ENCODE measurements around the gene SLC10A7. TPM values are rescaled to one million over a fixed set of nuclear protein-coding genes. Genes with fewer than 3 reads are reported as not detected.

The SLC10A7 gene
- total RNA-seq, 1 donor from 2014 or later = 10.7 TPM

DNA sequence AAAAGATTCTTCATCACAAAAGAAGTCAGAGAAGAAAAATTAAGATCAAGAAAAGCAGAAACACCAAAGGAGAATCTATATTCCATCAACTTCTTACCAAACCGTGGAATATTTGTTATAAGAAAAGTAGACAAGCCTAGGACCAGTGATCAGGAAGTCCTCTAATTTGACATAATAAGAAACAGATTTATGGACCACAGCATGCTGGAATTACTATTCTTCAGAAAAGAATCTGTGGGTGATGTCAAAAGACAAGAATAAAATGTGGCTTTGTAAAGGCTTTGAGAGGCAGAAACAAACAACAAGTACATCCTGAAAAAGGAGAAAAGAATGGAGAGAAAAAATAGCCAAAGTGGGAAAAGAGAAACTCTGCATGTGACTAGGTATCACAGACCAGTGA lies 123.3 kb downstream of the SLC10A7 start:
- H3K27ac Mint-ChIP-seq (ENCODE audit: unreplicated experiment) = no peak overlapping the region
- no peak overlapping the region for H3K4me3 Mint-ChIP-seq
- peaks cover 6% of the 10 kb centered on the region for H3K4me1 Mint-ChIP-seq
- no peak for TF ChIP-seq CTCF (conservative IDR thresholded peaks at IDR 0.05)
- H3K36me3 Mint-ChIP-seq (ENCODE audit: low read depth) = no peaks in the 10 kb centered on the region
- H3K9me3 Mint-ChIP-seq = no peaks in the 10 kb centered on the region
- no peaks in the 10 kb centered on the region for H3K27me3 Mint-ChIP-seq (ENCODE audit: low read depth)
- DNase-seq (ENCODE audit: low read depth, low spot score) = no peak

DNA sequence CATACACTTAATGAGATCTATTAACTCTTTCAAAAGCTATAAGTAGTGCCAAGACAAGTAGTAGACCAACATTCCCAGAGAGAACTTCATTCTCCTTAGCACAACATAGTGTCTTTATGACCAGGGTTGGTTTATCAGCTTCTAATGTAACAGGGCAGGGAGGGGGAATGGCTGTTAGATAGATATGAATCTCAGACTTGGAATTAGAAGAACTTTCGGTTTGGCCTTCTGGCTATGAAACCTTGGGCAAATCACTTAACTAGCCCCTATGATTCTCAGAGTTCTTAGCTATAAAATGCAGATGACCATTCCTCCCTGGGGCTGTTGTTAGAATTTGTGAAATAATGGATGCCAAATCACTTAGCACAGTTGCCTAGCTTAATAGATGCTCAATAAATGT lies 132.2 kb downstream of the SLC10A7 start:
- no peaks in the 10 kb centered on the region for H3K27me3 Mint-ChIP-seq (ENCODE audit: low read depth)
- H3K4me1 Mint-ChIP-seq = peaks cover 4% of the 10 kb centered on the region
- no peak overlapping the region for H3K27ac Mint-ChIP-seq (ENCODE audit: unreplicated experiment)
- DNase-seq (ENCODE audit: low read depth, low spot score) = no peak
- no peak overlapping the region for H3K4me3 Mint-ChIP-seq
- peaks cover 4% of the 10 kb centered on the region for H3K9me3 Mint-ChIP-seq
- H3K36me3 Mint-ChIP-seq (ENCODE audit: low read depth) = no peaks in the 10 kb centered on the region
- no peak for TF ChIP-seq CTCF (conservative IDR thresholded peaks at IDR 0.05)

DNA sequence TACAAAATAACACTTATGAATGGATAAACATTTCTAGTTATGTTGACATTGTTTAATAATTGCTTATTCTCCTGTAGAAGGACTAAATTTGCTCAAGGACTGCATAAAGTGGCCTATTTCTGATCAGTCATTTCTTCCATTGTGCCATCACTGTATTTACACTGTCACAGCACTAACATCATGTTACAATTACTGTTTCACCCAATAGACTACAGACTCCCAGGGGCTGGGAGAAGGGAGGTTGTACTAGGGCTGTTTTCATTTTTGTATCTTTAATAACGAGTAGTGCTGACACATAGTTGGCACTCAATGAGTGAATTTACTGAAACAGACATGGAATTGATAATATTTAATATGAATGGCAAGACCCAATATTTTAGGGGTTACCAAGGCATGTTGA lies 139.5 kb downstream of the SLC10A7 start:
- H3K27ac Mint-ChIP-seq (ENCODE audit: unreplicated experiment) = no peak overlapping the region
- no peak overlapping the region for H3K4me3 Mint-ChIP-seq
- H3K9me3 Mint-ChIP-seq = no peaks in the 10 kb centered on the region
- DNase-seq (ENCODE audit: low read depth, low spot score) = no peak
- H3K36me3 Mint-ChIP-seq (ENCODE audit: low read depth) = no peaks in the 10 kb centered on the region
- peaks cover 46% of the 10 kb centered on the region for H3K4me1 Mint-ChIP-seq
- no peak for TF ChIP-seq CTCF (conservative IDR thresholded peaks at IDR 0.05)
- no peaks in the 10 kb centered on the region for H3K27me3 Mint-ChIP-seq (ENCODE audit: low read depth)

GRCh38 chr4:146381263-146381872 lies 140.4 kb downstream of the SLC10A7 start:
- Mint-ChIP-seq H3K4me3 (no peak overlapping the region), H3K4me1 (peaks cover 46% of the 10 kb centered on the region), H3K36me3 (ENCODE audit: low read depth) (peaks cover 3% of the 10 kb centered on the region), H3K9me3 (peaks cover 3% of the 10 kb centered on the region), H3K27me3 (ENCODE audit: low read depth) (no peaks in the 10 kb centered on the region), H3K27ac (ENCODE audit: unreplicated experiment) (peak overlapping the region; percentile 94)
- TF ChIP-seq CTCF (conservative IDR thresholded peaks at IDR 0.05) = no peak
- DNase-seq (ENCODE audit: low read depth, low spot score) = no peak

DNA sequence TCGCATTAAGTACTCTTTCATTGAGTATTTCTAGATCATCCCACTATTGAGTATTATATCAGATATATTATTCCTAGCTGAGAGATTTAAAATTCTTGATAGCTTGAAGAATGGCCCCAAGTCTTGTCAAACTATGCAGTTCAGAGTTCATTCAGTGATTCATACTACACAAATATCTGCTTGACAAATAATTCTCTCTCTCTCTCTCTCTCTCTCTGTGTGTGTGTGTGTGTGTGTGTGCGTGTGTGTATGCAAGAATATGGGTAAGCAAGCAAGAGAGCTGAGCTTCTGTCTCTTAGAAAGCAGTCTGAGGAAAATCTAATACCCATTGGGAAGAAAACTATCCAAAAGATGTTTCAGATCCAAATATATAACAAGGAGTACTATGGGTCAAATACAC lies 142.0 kb downstream of the SLC10A7 start:
- H3K27ac Mint-ChIP-seq (ENCODE audit: unreplicated experiment) = no peak overlapping the region
- H3K27me3 Mint-ChIP-seq (ENCODE audit: low read depth) = no peaks in the 10 kb centered on the region
- no peak overlapping the region for H3K4me3 Mint-ChIP-seq
- no peak for DNase-seq (ENCODE audit: low read depth, low spot score)
- H3K9me3 Mint-ChIP-seq = peaks cover 6% of the 10 kb centered on the region
- TF ChIP-seq CTCF (conservative IDR thresholded peaks at IDR 0.05) = no peak
- peaks cover 3% of the 10 kb centered on the region for H3K36me3 Mint-ChIP-seq (ENCODE audit: low read depth)
- peaks cover 42% of the 10 kb centered on the region for H3K4me1 Mint-ChIP-seq

Measured in neural crest cell (in vitro differentiated cells).